HCT116 (cell line): Measurements from ENCODE around the gene DCAF11. TPM values are rescaled to one million over a fixed set of nuclear protein-coding genes. Genes with fewer than 3 reads are reported as not detected.

Experiments used
- ATAC-seq: fragments of 200-7000 bp; cut with Tn5 transposase; 2 replicates; pipeline ENCODE4 v1.9.1; 2020; ENCODE audit warnings: mild to moderate bottlenecking, moderate library complexity
- BruUV-seq: library from RNA; stranded (reverse); fragments of 400-500 nt; replicated peaks from 2 replicates; lab custom pipeline; 2021; lab: Mats Ljungman, UMichigan
- CTCF ChIA-PET: fragments of 300-600 bp; sonication (Branson Sonifier 250); formaldehyde crosslinking; loops from one replicate; lab custom pipeline; 2021; ENCODE audit warnings: antibody characterized with exemption; lab: Charles Lee
- POLR2A ChIA-PET: fragments of 300-600, 350-600 bp; sonication (Branson Sonifier 250); formaldehyde crosslinking; loops from one replicate; lab custom pipeline; 2021; ENCODE audit warnings: antibody characterized with exemption; lab: Charles Lee
- RAD21 ChIA-PET, 2 experiments: fragments of 300-600 bp; sonication (Branson Sonifier 250); formaldehyde crosslinking; loops; one replicate each; lab custom pipeline; 2023; ENCODE audit warnings: low total read pairs in 2 of 2; ENCODE audit not compliant: uncharacterized antibody in 2 of 2, unreplicated experiment in 2 of 2, low non-redundant PET in 1 of 2; lab: Charles Lee
- DNase-seq: peaks from one replicate; pipeline ENCODE4 v3.0.0-alpha.2; 2010; ENCODE audit warnings: low read depth, low spot score
- H2AFZ ChIP-seq: fragments of 200-600 bp; shearing (Covaris generic), sonication (generic); 2 replicates; pipeline ENCODE4 v1.6.1; 2017; ENCODE audit warnings: low read depth, mixed run types, mixed read lengths, antibody characterized with exemption, low read length; ENCODE audit not compliant: poor library complexity, severe bottlenecking
- H3K27ac ChIP-seq: 2 replicates; pipeline ENCODE4 v1.5.1; 2012; ENCODE audit warnings: low read depth, low read length
- H3K27me3 ChIP-seq: fragments of 200-600 bp; sonication (generic); 2 replicates; pipeline ENCODE4 v1.6.1; 2016; ENCODE audit warnings: mixed run types, low read length, mixed read lengths; ENCODE audit not compliant: insufficient read depth
- H3K36me3 ChIP-seq, 2 experiments: fragments of 200-500 bp in 1 of 2; fragments of 200-600 bp in 1 of 2; sonication (Bioruptor generic) in 1 of 2; sonication (generic) in 1 of 2; 2 replicates each; pipeline versions ENCODE4 v1.5.1 to v1.6.1; 2014 to 2016; ENCODE audit warnings: low read length in 2 of 2, inconsistent platforms in 1 of 2, mixed read lengths in 1 of 2, mixed run types in 1 of 2; ENCODE audit not compliant: insufficient read depth in 2 of 2, control insufficient read depth in 1 of 2
- H3K4me1 ChIP-seq, 2 experiments: fragments of 200-600 bp in 1 of 2; sonication (generic) in 1 of 2; 2 replicates each; pipeline versions ENCODE4 v1.5.1 to v1.6.1; 2012 to 2017; ENCODE audit warnings: low read length in 2 of 2, inconsistent platforms in 1 of 2, mild to moderate bottlenecking in 1 of 2, mixed read lengths in 1 of 2, mixed run types in 1 of 2, moderate library complexity in 1 of 2; ENCODE audit not compliant: insufficient read depth in 2 of 2, control insufficient read depth in 1 of 2
- H3K4me2 ChIP-seq: fragments of 200-600 bp; sonication (generic); 2 replicates; pipeline ENCODE4 v1.6.1; 2017; ENCODE audit warnings: mixed run types, low read length, mixed read lengths
- H3K4me3 ChIP-seq, 2 experiments: fragments of 200-600 bp in 1 of 2; sonication (generic) in 1 of 2; replicated peaks in 1 of 2; 2 replicates each; pipeline ENCODE4 v1.5.1; 2011 to 2016; ENCODE audit warnings: low read length in 2 of 2, control low read depth in 1 of 2, low read depth in 1 of 2, mild to moderate bottlenecking in 1 of 2, mixed read lengths in 1 of 2, mixed run types in 1 of 2
- H3K79me2 ChIP-seq: fragments of 200-600 bp; sonication (generic); 2 replicates; pipeline ENCODE4 v1.6.1; 2017; ENCODE audit warnings: mild to moderate bottlenecking, mixed run types, low read length, moderate library complexity, mixed read lengths; ENCODE audit not compliant: insufficient read depth
- H3K9ac ChIP-seq: fragments of 200-600 bp; sonication (generic); 2 replicates; pipeline ENCODE4 v1.6.1; 2016; ENCODE audit warnings: low read length, mixed read lengths
- H3K9me2 ChIP-seq: fragments of 200-600 bp; sonication (generic), shearing (Covaris generic); 2 replicates; pipeline ENCODE4 v1.6.1; 2017; ENCODE audit warnings: mixed run types, mild to moderate bottlenecking, moderate library complexity; ENCODE audit not compliant: insufficient read depth
- H3K9me3 ChIP-seq, 2 experiments: fragments of 200-500 bp in 1 of 2; fragments of 200-600 bp in 1 of 2; sonication (Bioruptor generic) in 1 of 2; sonication (generic) in 1 of 2; 2 replicates each; pipeline ENCODE4 v1.6.1; 2014 to 2017; ENCODE audit warnings: low read length in 2 of 2, mixed read lengths in 2 of 2, inconsistent platforms in 1 of 2, low read depth in 1 of 2, mild to moderate bottlenecking in 1 of 2, mixed run types in 1 of 2, moderate library complexity in 1 of 2; ENCODE audit not compliant: control insufficient read depth in 1 of 2, insufficient read depth in 1 of 2
- H4K20me1 ChIP-seq: fragments of 200-600 bp; sonication (generic), shearing (Covaris generic); 2 replicates; pipeline ENCODE4 v1.6.1; 2017; ENCODE audit warnings: mixed run types, mild to moderate bottlenecking, moderate library complexity; ENCODE audit not compliant: insufficient read depth
- CBX3 ChIP-seq: IDR thresholded peaks from 2 replicates; pipeline ENCODE4 v1.6.1; 2012; ENCODE audit warnings: low read depth
- CEBPB ChIP-seq: IDR thresholded peaks from 2 replicates; pipeline ENCODE4 v1.6.1; 2012; ENCODE audit warnings: low read depth
- CTCF ChIP-seq, 3 experiments: fragments of 200-600 bp in 1 of 3; sonication (generic) in 1 of 3; IDR thresholded peaks in 2 of 3; conservative IDR thresholded peaks in 1 of 3; 2 replicates each; pipeline ENCODE4 v1.5.1; 2012 to 2017; ENCODE audit warnings: low read depth in 2 of 3, low read length in 2 of 3, antibody characterized with exemption in 1 of 3, borderline replicate concordance in 1 of 3, control low read depth in 1 of 3, mild to moderate bottlenecking in 1 of 3, mixed read lengths in 1 of 3, mixed run types in 1 of 3, moderate library complexity in 1 of 3; ENCODE audit not compliant: insufficient read depth in 1 of 3
- EGR1 ChIP-seq: IDR thresholded peaks from 2 replicates; pipeline ENCODE4 v1.6.1; 2012; ENCODE audit warnings: low read depth
- EZH2 ChIP-seq: fragments of 200-600 bp; sonication (generic); IDR thresholded peaks from 2 replicates; pipeline ENCODE4 v1.6.1; 2017; ENCODE audit warnings: antibody characterized with exemption, mixed run types
- EZH2phosphoT487 ChIP-seq: fragments of 200-600 bp; IDR thresholded peaks from 2 replicates; pipeline ENCODE4 v1.6.1; 2018; ENCODE audit warnings: antibody characterized with exemption, borderline replicate concordance
- JUND ChIP-seq: IDR thresholded peaks from 2 replicates; pipeline ENCODE4 v1.6.1; 2012
- POLR2A ChIP-seq: IDR thresholded peaks from 2 replicates; pipeline ENCODE4 v1.7.0; 2011; ENCODE audit warnings: borderline replicate concordance; ENCODE audit not compliant: insufficient read depth, insufficient read length; ENCODE audit errors: extremely low read depth
- POLR2AphosphoS5 ChIP-seq: IDR thresholded peaks from 2 replicates; pipeline ENCODE4 v1.6.1; 2011; ENCODE audit warnings: mild to moderate bottlenecking, low read depth, low read length, moderate library complexity
- RAD21 ChIP-seq: IDR thresholded peaks from 2 replicates; pipeline ENCODE4 v1.6.1; 2012; ENCODE audit warnings: low read depth, mild to moderate bottlenecking
- SP1 ChIP-seq: IDR thresholded peaks from 2 replicates; pipeline ENCODE4 v1.6.1; 2012; ENCODE audit warnings: low read depth
- SRF ChIP-seq: IDR thresholded peaks from 2 replicates; pipeline ENCODE4 v1.6.1; 2012; ENCODE audit warnings: low read depth
- TCF7L2 ChIP-seq: IDR thresholded peaks from 2 replicates; pipeline ENCODE4 v1.7.0; 2011; ENCODE audit warnings: borderline replicate concordance, inconsistent platforms; ENCODE audit not compliant: insufficient read depth, insufficient read length; ENCODE audit errors: extremely low read depth
- YY1 ChIP-seq: IDR thresholded peaks from 2 replicates; pipeline ENCODE4 v1.6.1; 2011; ENCODE audit warnings: low read length, low read depth, moderate library complexity, mild to moderate bottlenecking; ENCODE audit not compliant: insufficient replicate concordance; ENCODE audit errors: extremely low read depth
- ZFX ChIP-seq: fragments of 450-650 bp; IDR thresholded peaks from 2 replicates; pipeline ENCODE4 v1.6.1; 2017
- ZNF274 ChIP-seq: fragments of 200-500 bp; sonication (Bioruptor generic); IDR thresholded peaks from 2 replicates; pipeline ENCODE4 v1.6.1; 2014; ENCODE audit warnings: mild to moderate bottlenecking, low read depth, low read length, inconsistent platforms
- intact Hi-C: fragments of 100-400 bp; cut with micrococcal nuclease; formaldehyde crosslinking; loops from 2 replicates; pipeline ENCODE4 v1.10.0; 2022
- total RNA-seq: library from RNA; stranded (reverse); gene quantifications from one replicate; pipeline ENCODE4 v1.2.1, GENCODE V29; 2021; ENCODE audit not compliant: unreplicated experiment
- TF ChIP-seq, protein P1 (sequence below): IDR thresholded peaks from 2 replicates; pipeline ENCODE4 v1.6.1; 2012
- TF ChIP-seq, protein P2 (sequence below): IDR thresholded peaks from 2 replicates; pipeline ENCODE4 v1.6.1; 2012
- TF ChIP-seq, protein P3 (sequence below): IDR thresholded peaks from 2 replicates; pipeline ENCODE4 v1.6.1; 2012; ENCODE audit warnings: low read depth

The DCAF11 gene
- total RNA-seq, 1 experiment from 2014 or later = 47.5 TPM

- ATAC-seq (no peak), DNase-seq (no peak)
- H4K20me1 ChIP-seq = no peaks in the 10 kb centered on the region
- no peaks in the 10 kb centered on the region for H3K36me3 ChIP-seq
- H3K27me3 ChIP-seq = no peaks in the 10 kb centered on the region
- CTCF ChIA-PET = interaction anchor here (6.3 kb wide), 1 partner anchor 31 kb away, joined by 149 read pairs; no protein-coding TSS in a partner anchor
- no peak overlapping the region for H3K4me2 ChIP-seq
- no peak overlapping the region for H2AFZ ChIP-seq
- no peaks in the 10 kb centered on the region for H3K9me2 ChIP-seq
- POLR2A ChIA-PET = no interaction called here
- TF ChIP-seq POLR2AphosphoS5 (no peak), EZH2phosphoT487 (no peak), CEBPB (no peak), SRF (no peak), RAD21 (no peak), TCF7L2 (no peak), CBX3 (no peak), ZFX (no peak), EGR1 (no peak), YY1 (no peak), POLR2A (no peak), CTCF (IDR thresholded peaks at IDR 0.05 in 2 of 3, conservative IDR thresholded peaks at IDR 0.05 in 1 of 3; ENCODE audit: borderline replicate concordance in 1 of 3, insufficient read depth in 1 of 3, low read depth in 2 of 3, low read length in 2 of 3) (no peak), JUND (no peak), EZH2 (no peak), ZNF274 (no peak), SP1 (no peak)
- TF ChIP-seq, protein P1, sequence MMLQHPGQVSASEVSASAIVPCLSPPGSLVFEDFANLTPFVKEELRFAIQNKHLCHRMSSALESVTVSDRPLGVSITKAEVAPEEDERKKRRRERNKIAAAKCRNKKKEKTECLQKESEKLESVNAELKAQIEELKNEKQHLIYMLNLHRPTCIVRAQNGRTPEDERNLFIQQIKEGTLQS = no peak
- TF ChIP-seq, protein P2, sequence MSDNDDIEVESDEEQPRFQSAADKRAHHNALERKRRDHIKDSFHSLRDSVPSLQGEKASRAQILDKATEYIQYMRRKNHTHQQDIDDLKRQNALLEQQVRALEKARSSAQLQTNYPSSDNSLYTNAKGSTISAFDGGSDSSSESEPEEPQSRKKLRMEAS = no peak
- TF ChIP-seq, protein P3, sequence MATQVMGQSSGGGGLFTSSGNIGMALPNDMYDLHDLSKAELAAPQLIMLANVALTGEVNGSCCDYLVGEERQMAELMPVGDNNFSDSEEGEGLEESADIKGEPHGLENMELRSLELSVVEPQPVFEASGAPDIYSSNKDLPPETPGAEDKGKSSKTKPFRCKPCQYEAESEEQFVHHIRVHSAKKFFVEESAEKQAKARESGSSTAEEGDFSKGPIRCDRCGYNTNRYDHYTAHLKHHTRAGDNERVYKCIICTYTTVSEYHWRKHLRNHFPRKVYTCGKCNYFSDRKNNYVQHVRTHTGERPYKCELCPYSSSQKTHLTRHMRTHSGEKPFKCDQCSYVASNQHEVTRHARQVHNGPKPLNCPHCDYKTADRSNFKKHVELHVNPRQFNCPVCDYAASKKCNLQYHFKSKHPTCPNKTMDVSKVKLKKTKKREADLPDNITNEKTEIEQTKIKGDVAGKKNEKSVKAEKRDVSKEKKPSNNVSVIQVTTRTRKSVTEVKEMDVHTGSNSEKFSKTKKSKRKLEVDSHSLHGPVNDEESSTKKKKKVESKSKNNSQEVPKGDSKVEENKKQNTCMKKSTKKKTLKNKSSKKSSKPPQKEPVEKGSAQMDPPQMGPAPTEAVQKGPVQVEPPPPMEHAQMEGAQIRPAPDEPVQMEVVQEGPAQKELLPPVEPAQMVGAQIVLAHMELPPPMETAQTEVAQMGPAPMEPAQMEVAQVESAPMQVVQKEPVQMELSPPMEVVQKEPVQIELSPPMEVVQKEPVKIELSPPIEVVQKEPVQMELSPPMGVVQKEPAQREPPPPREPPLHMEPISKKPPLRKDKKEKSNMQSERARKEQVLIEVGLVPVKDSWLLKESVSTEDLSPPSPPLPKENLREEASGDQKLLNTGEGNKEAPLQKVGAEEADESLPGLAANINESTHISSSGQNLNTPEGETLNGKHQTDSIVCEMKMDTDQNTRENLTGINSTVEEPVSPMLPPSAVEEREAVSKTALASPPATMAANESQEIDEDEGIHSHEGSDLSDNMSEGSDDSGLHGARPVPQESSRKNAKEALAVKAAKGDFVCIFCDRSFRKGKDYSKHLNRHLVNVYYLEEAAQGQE = no peak
- BruUV-seq = no TSS peak
- H3K27ac ChIP-seq = no peak overlapping the region
- peaks cover 2% of the 10 kb centered on the region in 2 experiments for H3K4me1 ChIP-seq
- no peaks in the 10 kb centered on the region for H3K9me3 ChIP-seq
- intact Hi-C loops = no loop called here
- H3K9ac ChIP-seq = no peak overlapping the region
- H3K79me2 ChIP-seq = no peaks in the 10 kb centered on the region
- RAD21 ChIA-PET = interaction anchor here in 1 of 2 experiments (1.3 kb wide), 1 partner anchor 30 kb away, joined by 3 read pairs; no protein-coding TSS in a partner anchor
- H3K4me3 ChIP-seq = no peak overlapping the region
Observed at GRCh38 chr14:24088095-24088494, 26.5 kb upstream of the DCAF11 start.
